22Rv1 (cell line): ENCODE measurements around the gene ALLC.

Experiments used
- CTCF ChIP-seq: fragments of 450-650 bp; IDR thresholded peaks from 2 replicates; pipeline ENCODE4 v1.5.1; 2017; ENCODE audit warnings: mild to moderate bottlenecking
- ZFX ChIP-seq: fragments of 450-650 bp; IDR thresholded peaks from 2 replicates; pipeline ENCODE4 v1.6.1; 2017; ENCODE audit warnings: antibody characterized with exemption, borderline replicate concordance

- TF ChIP-seq CTCF (no peak), ZFX (no peak)
Observed at GRCh38 chr2:3683748-3684454, 25.9 kb downstream of the ALLC start.
